GM12878 (cell line): Measurements from ENCODE around the gene VLDLR. TPM values are rescaled to one million over a fixed set of nuclear protein-coding genes. Genes with fewer than 3 reads are reported as not detected.

Source experiments
- ATAC-seq: fragments of 200-7000 bp; cut with Tn5 transposase; 3 replicates; pipeline ENCODE4 v1.9.1; 2020; ENCODE audit warnings: mild to moderate bottlenecking, moderate library complexity
- BruUV-seq: library from RNA; stranded (reverse); fragments of 400-500 nt; replicated peaks from 2 replicates; lab custom pipeline; 2021; lab: Mats Ljungman, UMichigan
- CTCF ChIA-PET: fragments of 300-600 bp; sonication (Branson Sonifier 250); formaldehyde crosslinking; extraction: SDS; loops from one replicate; lab custom pipeline; 2021; ENCODE audit warnings: inconsistent platforms; lab: Yijun Ruan, JAX
- POLR2A ChIA-PET: fragments of 350-600 bp; formaldehyde crosslinking; extraction: SDS; loops from one replicate; lab custom pipeline; 2021; ENCODE audit warnings: inconsistent platforms; lab: Charles Lee
- RAD21 ChIA-PET: fragments of 300-600 bp; sonication (Branson Sonifier 250); formaldehyde crosslinking; loops from one replicate; lab custom pipeline; 2023; ENCODE audit warnings: antibody characterized with exemption; ENCODE audit not compliant: unreplicated experiment; lab: Charles Lee
- SMC1A ChIA-PET: fragments of 300-600 bp; sonication (Branson Sonifier 250); formaldehyde crosslinking; loops from one replicate; lab custom pipeline; 2023; ENCODE audit not compliant: unreplicated experiment, uncharacterized antibody; lab: Charles Lee
- DNase-seq: peaks from one replicate; pipeline ENCODE4 v3.0.0-alpha.2; 2011; ENCODE audit warnings: low read depth, low spot score
- FAIRE-seq: peaks from 3 replicates; lab custom pipeline; 2011; peaks lifted over from hg19 to GRCh38; lab: Jason Lieb, UNC
- H2AFZ ChIP-seq: 2 replicates; pipeline ENCODE4 v1.6.0; 2011; ENCODE audit warnings: low read depth, low read length, control low read depth; ENCODE audit not compliant: control insufficient read depth
- H3K27ac ChIP-seq: 2 replicates; pipeline ENCODE4 v1.5.1; 2011; ENCODE audit warnings: control low read depth; ENCODE audit not compliant: control insufficient read depth, insufficient read depth
- H3K27me3 ChIP-seq, 2 experiments: replicated peaks in 1 of 2; 2 replicates each; pipeline versions ENCODE4 v1.6.0 to v1.6.1; 2011; ENCODE audit warnings: low read length in 1 of 2; ENCODE audit not compliant: control insufficient read depth in 2 of 2, insufficient read depth in 2 of 2
- H3K36me3 ChIP-seq, 2 experiments: 2 replicates each; pipeline ENCODE4 v1.5.1; 2011; ENCODE audit warnings: low read length in 1 of 2; ENCODE audit not compliant: control insufficient read depth in 2 of 2, insufficient read depth in 2 of 2
- H3K4me1 ChIP-seq: 2 replicates; pipeline ENCODE4 v1.6.1; 2011; ENCODE audit warnings: mild to moderate bottlenecking, low read length, moderate library complexity, mixed read lengths; ENCODE audit not compliant: control insufficient read depth, insufficient read depth
- H3K4me2 ChIP-seq: 2 replicates; pipeline ENCODE4 v1.6.0; 2011; ENCODE audit warnings: control low read depth; ENCODE audit not compliant: control insufficient read depth, insufficient read depth
- H3K4me3 ChIP-seq: fragments of 200-600 bp; sonication (generic); 2 replicates; pipeline ENCODE4 v1.5.1; 2016
- H3K79me2 ChIP-seq: 2 replicates; pipeline ENCODE4 v1.6.0; 2011; ENCODE audit warnings: low read length; ENCODE audit not compliant: control insufficient read depth, insufficient read depth
- H3K9ac ChIP-seq: 2 replicates; pipeline ENCODE4 v1.8.0; 2011; ENCODE audit warnings: low read length, control low read depth, mixed read lengths; ENCODE audit not compliant: control insufficient read depth, insufficient read depth
- H3K9me3 ChIP-seq: replicated peaks from 3 replicates; pipeline ENCODE4 v1.5.1; 2011; ENCODE audit warnings: mild to moderate bottlenecking, low read length; ENCODE audit not compliant: control insufficient read depth, insufficient read depth
- H4K20me1 ChIP-seq: 2 replicates; pipeline ENCODE4 v1.6.0; 2011; ENCODE audit not compliant: control insufficient read depth, insufficient read depth
- CBX5 ChIP-seq: sonication (generic); IDR thresholded peaks from 2 replicates; pipeline ENCODE4 v1.6.1; 2016; ENCODE audit warnings: low read depth, moderate library complexity, mild to moderate bottlenecking, inconsistent platforms
- HDAC6 ChIP-seq: fragments of 200-600 bp; sonication (generic); IDR thresholded peaks from one replicate; pipeline ENCODE4 v1.8.0; 2017; ENCODE audit warnings: antibody characterized with exemption; ENCODE audit not compliant: unreplicated experiment
- MEF2B ChIP-seq: fragments of 450-650 bp; IDR thresholded peaks from 2 replicates; pipeline ENCODE4 v1.6.1; 2018; ENCODE audit warnings: mild to moderate bottlenecking, moderate library complexity; ENCODE audit not compliant: partially characterized antibody, poor library complexity, severe bottlenecking
- YBX1 ChIP-seq: fragments of 450-650 bp; IDR thresholded peaks from 2 replicates; pipeline ENCODE4 v1.6.1; 2016; ENCODE audit warnings: antibody characterized with exemption
- WGBS: methylation state at CpG from one replicate; pipeline ENCODE4 v1.1.6; 2016; ENCODE audit warnings: low lambda C conversion rate; ENCODE audit not compliant: insufficient replicate concordance, insufficient coverage; ENCODE audit errors: missing lambda C conversion rate; 5-methylcytosine and 5-hydroxymethylcytosine counted together
- in situ Hi-C: fragments of 300-500 bp; cut with MboI; formaldehyde crosslinking; loops from 9 replicates; pipeline ENCODE4 v1.14.3; 2018; ENCODE audit warnings: mixed read lengths
- intact Hi-C: fragments of 100-400 bp; cut with micrococcal nuclease; formaldehyde crosslinking; loops from one replicate; pipeline ENCODE4 v1.14.2; 2022; ENCODE audit not compliant: unreplicated experiment
- polyA plus RNA-seq, 11 experiments: library from polyadenylated mRNA; depleted of rRNA in 4 of 11; unstranded in 6 of 11; stranded (reverse) in 5 of 11; fragments of >200 nt; fragmentation: Nextera tagmentation in 4 of 11; fragmentation: Illumina TruSeq in 1 of 11; extraction: Ambion mirVana in 4 of 11; extraction: Trizol in 1 of 11; gene quantifications; 1 replicate in 1 of 11; 2 replicates in 10 of 11; pipeline versions ENCODE4 v1.2.1 to v1.2.3, GENCODE V29; 2011 to 2016; ENCODE audit warnings: inconsistent platforms in 2 of 11, missing spikeins in 2 of 11, low read depth in 1 of 11
- total RNA-seq, 4 experiments: library from RNA; depleted of rRNA in 3 of 4; stranded (reverse); fragments of >200 nt in 3 of 4; fragmentation: Illumina TruSeq in 1 of 4; extraction: Trizol in 1 of 4; gene quantifications; 2 replicates each; pipeline versions ENCODE4 v1.2.1 to v1.2.3, GENCODE V29; 2013 to 2021

Gene VLDLR
- total and polyA plus RNA-seq, 10 of the 15 experiments (the other 5 are each of a cell fraction or from before 2014, with no cell fraction given), result 0.14 to 5.9 (median 0.57) TPM

- no peak for DNase-seq
- ATAC-seq, result no peak
- ChIA-PET POLR2A (no interaction called here), CTCF (no interaction called here), SMC1A (no interaction called here), RAD21 (no interaction called here)
- H3K4me3 ChIP-seq, result no peak overlapping the region
- H3K27me3 ChIP-seq, result no peaks in the 10 kb centered on the region
- no TSS peak for BruUV-seq
- H3K9ac ChIP-seq, result no peak overlapping the region
- H3K9me3 ChIP-seq, result no peaks in the 10 kb centered on the region
- in situ Hi-C loops, result no loop called here
- H3K4me1 ChIP-seq, result no peaks in the 10 kb centered on the region
- H4K20me1 ChIP-seq, result no peaks in the 10 kb centered on the region
- H3K4me2 ChIP-seq, result no peak overlapping the region
- TF ChIP-seq HDAC6, result no peak
- H3K27ac ChIP-seq, result no peak overlapping the region
- H3K36me3 ChIP-seq, result no peaks in the 10 kb centered on the region
- no peak for FAIRE-seq
- H2AFZ ChIP-seq, result no peak overlapping the region
- 43% methylated on average over 4 of the region's 4 CpGs for WGBS
- intact Hi-C loops, result no loop called here
- H3K79me2 ChIP-seq, result no peaks in the 10 kb centered on the region
Measured at GRCh38 chr9:2676466-2676865, 54.9 kb downstream of the VLDLR start.

GRCh38 chr9:2677915-2678889, 56.6 kb downstream of the VLDLR start:
- H3K36me3 ChIP-seq, result no peaks in the 10 kb centered on the region
- H3K9ac ChIP-seq, result no peak overlapping the region
- ChIA-PET RAD21 (no interaction called here), POLR2A (no interaction called here), CTCF (no interaction called here), SMC1A (interaction anchor here (0.6 to 1.3 kb wide), 2 partner anchors 14 to 67 kb away, joined by 3 to 6 read pairs; no protein-coding TSS in a partner anchor)
- H3K4me1 ChIP-seq, result no peaks in the 10 kb centered on the region
- H2AFZ ChIP-seq, result no peak overlapping the region
- H3K4me3 ChIP-seq, result no peak overlapping the region
- 13% methylated on average over 5 of the region's 5 CpGs for WGBS
- no peaks in the 10 kb centered on the region for H3K79me2 ChIP-seq
- ATAC-seq (no peak), FAIRE-seq (peak; percentile 44), DNase-seq (no peak)
- H3K27ac ChIP-seq, result no peak overlapping the region
- intact Hi-C loops, result no loop called here
- H3K27me3 ChIP-seq, result no peaks in the 10 kb centered on the region
- H3K4me2 ChIP-seq, result no peak overlapping the region
- BruUV-seq, result no TSS peak
- no peaks in the 10 kb centered on the region for H4K20me1 ChIP-seq
- TF ChIP-seq CBX5 (no peak), YBX1 (no peak), MEF2B (no peak)
- H3K9me3 ChIP-seq, result no peaks in the 10 kb centered on the region
- in situ Hi-C loops, result no loop called here
